ENCODE results near the gene GALNT4.

The GALNT4 gene

GRCh38 chr12:89516633-89517032, 8.0 kb downstream of the GALNT4 start:
- no peak overlapping the region for H3K27ac ChIP-seq (ENCODE audit: low read depth, low read length)
- no peak overlapping the region for H3K9ac ChIP-seq (ENCODE audit: low read depth in 1 of 2, low read length in 2 of 2)
- no peaks in the 10 kb centered on the region for H3K9me3 ChIP-seq (ENCODE audit: control insufficient read depth in 1 of 2, low read length in 2 of 2)
- H3K4me1 ChIP-seq (ENCODE audit: control insufficient read depth in 1 of 2, insufficient read depth in 2 of 2, low read length in 2 of 2) = peaks cover 3 to 24% of the 10 kb centered on the region in 2 donors
- no peaks in the 10 kb centered on the region for H3K27me3 ChIP-seq (ENCODE audit: control insufficient read depth in 1 of 2, insufficient read depth in 2 of 2, low read length in 2 of 2)
- no peaks in the 10 kb centered on the region for H3K36me3 ChIP-seq (ENCODE audit: control insufficient read depth in 1 of 2, insufficient read depth in 2 of 2, low read length in 2 of 2)
- H3K4me3 ChIP-seq (ENCODE audit: low read depth in 1 of 2, low read length in 2 of 2) = no peak overlapping the region

GRCh38 chr12:89514751-89515150, 9.8 kb downstream of the GALNT4 start:
- no peak overlapping the region for H3K27ac ChIP-seq (ENCODE audit: low read depth, low read length)
- H3K4me1 ChIP-seq (ENCODE audit: control insufficient read depth in 1 of 2, insufficient read depth in 2 of 2, low read length in 2 of 2) = peaks cover 5 to 27% of the 10 kb centered on the region in 2 donors
- H3K9me3 ChIP-seq (ENCODE audit: control insufficient read depth in 1 of 2, low read length in 2 of 2) = no peaks in the 10 kb centered on the region
- no peak overlapping the region for H3K9ac ChIP-seq (ENCODE audit: low read depth in 1 of 2, low read length in 2 of 2)
- H3K36me3 ChIP-seq (ENCODE audit: control insufficient read depth in 1 of 2, insufficient read depth in 2 of 2, low read length in 2 of 2) = no peaks in the 10 kb centered on the region
- H3K4me3 ChIP-seq (ENCODE audit: low read depth in 1 of 2, low read length in 2 of 2) = no peak overlapping the region
- H3K27me3 ChIP-seq (ENCODE audit: control insufficient read depth in 1 of 2, insufficient read depth in 2 of 2, low read length in 2 of 2) = no peaks in the 10 kb centered on the region

- Histone ChIP-seq H3K36me3 (ENCODE audit: control insufficient read depth in 1 of 2, insufficient read depth in 2 of 2, low read length in 2 of 2) (no peaks in the 10 kb centered on the region), H3K27me3 (ENCODE audit: control insufficient read depth in 1 of 2, insufficient read depth in 2 of 2, low read length in 2 of 2) (no peaks in the 10 kb centered on the region), H3K9me3 (ENCODE audit: control insufficient read depth in 1 of 2, low read length in 2 of 2) (no peaks in the 10 kb centered on the region), H3K4me3 (ENCODE audit: low read depth in 1 of 2, low read length in 2 of 2) (no peak overlapping the region), H3K4me1 (ENCODE audit: control insufficient read depth in 1 of 2, insufficient read depth in 2 of 2, low read length in 2 of 2) (peaks cover 5 to 19% of the 10 kb centered on the region in 2 donors), H3K27ac (ENCODE audit: low read depth, low read length) (no peak overlapping the region), H3K9ac (ENCODE audit: low read depth in 1 of 2, low read length in 2 of 2) (no peak overlapping the region)
These were observed 11.1 kb downstream of the GALNT4 start for GRCh38 chr12:89513544-89513943.

- Histone ChIP-seq H3K4me1 (ENCODE audit: control insufficient read depth in 1 of 2, insufficient read depth in 2 of 2, low read length in 2 of 2) (peaks cover 22 to 33% of the 10 kb centered on the region in 2 donors), H3K27me3 (ENCODE audit: control insufficient read depth in 1 of 2, insufficient read depth in 2 of 2, low read length in 2 of 2) (no peaks in the 10 kb centered on the region), H3K36me3 (ENCODE audit: control insufficient read depth in 1 of 2, insufficient read depth in 2 of 2, low read length in 2 of 2) (no peaks in the 10 kb centered on the region), H3K9ac (ENCODE audit: low read depth in 1 of 2, low read length in 2 of 2) (no peak overlapping the region), H3K9me3 (ENCODE audit: control insufficient read depth in 1 of 2, low read length in 2 of 2) (no peaks in the 10 kb centered on the region), H3K27ac (ENCODE audit: low read depth, low read length) (no peak overlapping the region), H3K4me3 (ENCODE audit: low read depth in 1 of 2, low read length in 2 of 2) (no peak overlapping the region)
These were observed 17.4 kb downstream of the GALNT4 start for GRCh38 chr12:89507015-89507824.

- Histone ChIP-seq H3K9ac (ENCODE audit: low read depth in 1 of 2, low read length in 2 of 2) (no peak overlapping the region), H3K36me3 (ENCODE audit: control insufficient read depth in 1 of 2, insufficient read depth in 2 of 2, low read length in 2 of 2) (no peaks in the 10 kb centered on the region), H3K4me1 (ENCODE audit: control insufficient read depth in 1 of 2, insufficient read depth in 2 of 2, low read length in 2 of 2) (peaks cover 22 to 30% of the 10 kb centered on the region in 2 donors), H3K27me3 (ENCODE audit: control insufficient read depth in 1 of 2, insufficient read depth in 2 of 2, low read length in 2 of 2) (no peaks in the 10 kb centered on the region), H3K9me3 (ENCODE audit: control insufficient read depth in 1 of 2, low read length in 2 of 2) (no peaks in the 10 kb centered on the region), H3K27ac (ENCODE audit: low read depth, low read length) (no peak overlapping the region), H3K4me3 (ENCODE audit: low read depth in 1 of 2, low read length in 2 of 2) (no peak overlapping the region)
These were observed 18.5 kb downstream of the GALNT4 start for GRCh38 chr12:89506050-89506449.

- H3K9ac ChIP-seq (ENCODE audit: low read depth in 1 of 2, low read length in 2 of 2) = no peak overlapping the region
- no peaks in the 10 kb centered on the region for H3K27me3 ChIP-seq (ENCODE audit: control insufficient read depth in 1 of 2, insufficient read depth in 2 of 2, low read length in 2 of 2)
- H3K9me3 ChIP-seq (ENCODE audit: control insufficient read depth in 1 of 2, low read length in 2 of 2) = no peaks in the 10 kb centered on the region
- H3K36me3 ChIP-seq (ENCODE audit: control insufficient read depth in 1 of 2, insufficient read depth in 2 of 2, low read length in 2 of 2) = peaks cover 0 to 2% of the 10 kb centered on the region in 2 donors
- H3K27ac ChIP-seq (ENCODE audit: low read depth, low read length) = no peak overlapping the region
- no peak overlapping the region for H3K4me3 ChIP-seq (ENCODE audit: low read depth in 1 of 2, low read length in 2 of 2)
- H3K4me1 ChIP-seq (ENCODE audit: control insufficient read depth in 1 of 2, insufficient read depth in 2 of 2, low read length in 2 of 2) = peaks cover 17 to 21% of the 10 kb centered on the region in 2 donors
These were observed 19.8 kb downstream of the GALNT4 start for GRCh38 chr12:89504560-89505346.

GRCh38 chr12:89501793-89502192, 22.8 kb downstream of the GALNT4 start:
- Histone ChIP-seq H3K36me3 (ENCODE audit: control insufficient read depth in 1 of 2, insufficient read depth in 2 of 2, low read length in 2 of 2) (peaks cover 0 to 5% of the 10 kb centered on the region in 2 donors), H3K4me3 (ENCODE audit: low read depth in 1 of 2, low read length in 2 of 2) (no peak overlapping the region), H3K27ac (ENCODE audit: low read depth, low read length) (no peak overlapping the region), H3K27me3 (ENCODE audit: control insufficient read depth in 1 of 2, insufficient read depth in 2 of 2, low read length in 2 of 2) (no peaks in the 10 kb centered on the region), H3K4me1 (ENCODE audit: control insufficient read depth in 1 of 2, insufficient read depth in 2 of 2, low read length in 2 of 2) (peaks cover 16 to 30% of the 10 kb centered on the region in 2 donors), H3K9ac (ENCODE audit: low read depth in 1 of 2, low read length in 2 of 2) (no peak overlapping the region), H3K9me3 (ENCODE audit: control insufficient read depth in 1 of 2, low read length in 2 of 2) (no peaks in the 10 kb centered on the region)

DNA sequence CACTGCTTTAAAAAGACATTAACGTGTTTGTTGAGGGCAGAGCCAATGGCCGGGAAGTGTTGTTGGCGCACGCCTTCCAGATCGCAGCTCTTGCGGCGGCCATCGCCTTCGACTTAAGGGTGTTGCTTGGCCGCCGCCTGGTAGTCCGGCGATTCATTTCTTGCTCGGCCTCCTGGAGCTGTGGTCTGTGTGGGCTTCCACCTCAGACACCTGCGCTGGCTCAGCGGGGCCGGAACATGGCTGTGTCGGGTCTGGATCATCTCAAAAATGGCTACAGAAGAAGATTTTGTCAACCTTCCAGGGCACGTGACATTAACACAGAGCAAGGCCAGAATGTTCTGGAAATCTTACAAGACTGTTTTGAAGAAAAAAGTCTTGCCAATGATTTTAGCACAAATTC, 24.7 kb downstream of the GALNT4 start:
- no peak overlapping the region for H3K4me3 ChIP-seq (ENCODE audit: low read depth in 1 of 2, low read length in 2 of 2)
- no peak overlapping the region for H3K9ac ChIP-seq (ENCODE audit: low read depth in 1 of 2, low read length in 2 of 2)
- no peak overlapping the region for H3K27ac ChIP-seq (ENCODE audit: low read depth, low read length)
- peaks cover 8 to 23% of the 10 kb centered on the region in 2 donors for H3K4me1 ChIP-seq (ENCODE audit: control insufficient read depth in 1 of 2, insufficient read depth in 2 of 2, low read length in 2 of 2)
- H3K36me3 ChIP-seq (ENCODE audit: control insufficient read depth in 1 of 2, insufficient read depth in 2 of 2, low read length in 2 of 2) = peaks cover 0 to 5% of the 10 kb centered on the region in 2 donors
- no peaks in the 10 kb centered on the region for H3K9me3 ChIP-seq (ENCODE audit: control insufficient read depth in 1 of 2, low read length in 2 of 2)
- H3K27me3 ChIP-seq (ENCODE audit: control insufficient read depth in 1 of 2, insufficient read depth in 2 of 2, low read length in 2 of 2) = no peaks in the 10 kb centered on the region

DNA sequence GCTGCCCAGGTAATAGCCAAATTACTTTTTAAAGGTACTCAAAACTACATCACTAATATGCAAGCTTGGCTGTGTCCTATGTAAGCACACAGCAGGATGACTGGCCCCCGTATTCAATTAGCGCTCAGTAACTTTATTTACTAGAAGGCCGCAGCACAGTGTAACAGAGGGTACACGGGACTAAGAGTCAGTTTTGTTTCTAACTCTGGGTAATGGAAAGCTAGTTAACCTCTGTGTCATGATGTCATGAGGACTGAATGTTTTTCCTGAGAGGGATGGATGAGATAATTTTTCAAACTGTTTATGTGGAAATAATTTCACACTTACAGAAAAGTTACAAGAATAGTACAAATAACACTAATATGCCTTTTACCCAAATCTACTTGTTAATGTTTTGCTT, 27.1 kb downstream of the GALNT4 start:
- H3K36me3 ChIP-seq (ENCODE audit: control insufficient read depth in 1 of 2, insufficient read depth in 2 of 2, low read length in 2 of 2) = peaks cover 0 to 5% of the 10 kb centered on the region in 2 donors
- H3K9ac ChIP-seq (ENCODE audit: low read depth in 1 of 2, low read length in 2 of 2) = peak overlapping the region in 1 of 2 donors; percentile 19
- H3K27me3 ChIP-seq (ENCODE audit: control insufficient read depth in 1 of 2, insufficient read depth in 2 of 2, low read length in 2 of 2) = no peaks in the 10 kb centered on the region
- H3K4me3 ChIP-seq (ENCODE audit: low read depth in 1 of 2, low read length in 2 of 2) = no peak overlapping the region
- no peak overlapping the region for H3K27ac ChIP-seq (ENCODE audit: low read depth, low read length)
- peaks cover 20 to 37% of the 10 kb centered on the region in 2 donors for H3K4me1 ChIP-seq (ENCODE audit: control insufficient read depth in 1 of 2, insufficient read depth in 2 of 2, low read length in 2 of 2)
- H3K9me3 ChIP-seq (ENCODE audit: control insufficient read depth in 1 of 2, low read length in 2 of 2) = no peaks in the 10 kb centered on the region

DNA sequence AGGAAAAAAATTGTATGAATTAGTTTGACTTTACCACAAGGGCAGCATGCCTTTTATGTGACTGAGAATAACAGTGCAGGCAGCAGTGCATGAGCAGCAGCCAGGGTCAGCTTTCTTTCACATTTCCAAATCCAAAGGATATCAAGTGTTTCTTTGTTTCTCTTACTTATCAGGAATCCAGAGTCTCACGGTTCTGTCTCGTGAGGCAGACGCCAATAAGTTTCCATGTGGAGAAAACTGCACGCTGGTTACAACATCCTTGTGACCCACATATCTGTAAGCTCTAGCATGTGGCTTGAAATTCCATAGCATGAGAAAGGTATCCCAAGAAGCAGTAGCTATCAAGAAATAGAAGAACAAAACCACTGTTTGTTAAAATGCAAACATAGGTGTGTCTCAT, 27.6 kb downstream of the GALNT4 start:
- H3K36me3 ChIP-seq (ENCODE audit: control insufficient read depth in 1 of 2, insufficient read depth in 2 of 2, low read length in 2 of 2) = peaks cover 0 to 5% of the 10 kb centered on the region in 2 donors
- no peak overlapping the region for H3K27ac ChIP-seq (ENCODE audit: low read depth, low read length)
- no peaks in the 10 kb centered on the region for H3K9me3 ChIP-seq (ENCODE audit: control insufficient read depth in 1 of 2, low read length in 2 of 2)
- H3K4me1 ChIP-seq (ENCODE audit: control insufficient read depth in 1 of 2, insufficient read depth in 2 of 2, low read length in 2 of 2) = peaks cover 23 to 41% of the 10 kb centered on the region in 2 donors
- H3K4me3 ChIP-seq (ENCODE audit: low read depth in 1 of 2, low read length in 2 of 2) = no peak overlapping the region
- H3K27me3 ChIP-seq (ENCODE audit: control insufficient read depth in 1 of 2, insufficient read depth in 2 of 2, low read length in 2 of 2) = no peaks in the 10 kb centered on the region
- peak overlapping the region in 1 of 2 donors; percentile 19 for H3K9ac ChIP-seq (ENCODE audit: low read depth in 1 of 2, low read length in 2 of 2)
